Esophagus muscularis mucosa (tissue), 4 donors: ENCODE data around the gene LCE1A. TPM values are rescaled to one million over a fixed set of nuclear protein-coding genes. Genes with fewer than 3 reads are reported as not detected.

Source experiments
- DNase-seq: peaks from one replicate; pipeline ENCODE4 v3.0.0-alpha.2; 2017; ENCODE audit errors: extremely low spot score
- H3K27ac ChIP-seq, 4 donors: fragments of 200-600 bp; sonication (generic); replicated peaks in 1 of 4; 1 replicate in 3 of 4; 2 replicates in 1 of 4; pipeline ENCODE4 v1.5.1; 2016 to 2019; ENCODE audit warnings: mild to moderate bottlenecking in 1 of 4
- H3K27me3 ChIP-seq, 4 donors: fragments of 200-600 bp; sonication (generic); one replicate each; pipeline versions ENCODE4 v1.5.1 to v1.6.0; 2016 to 2019
- H3K36me3 ChIP-seq, 4 donors: fragments of 200-600 bp; sonication (generic); one replicate each; pipeline ENCODE4 v1.5.1; 2016 to 2019
- H3K4me1 ChIP-seq, 4 donors: fragments of 200-600 bp; sonication (generic); one replicate each; pipeline ENCODE4 v1.5.1; 2016 to 2019
- H3K4me3 ChIP-seq, 4 donors: fragments of 200-600 bp; sonication (generic); 1 replicate in 2 of 4; 2 replicates in 2 of 4; pipeline ENCODE4 v1.5.1; 2016 to 2019; ENCODE audit warnings: mild to moderate bottlenecking in 4 of 4, moderate library complexity in 1 of 4
- H3K9me3 ChIP-seq, 4 donors: fragments of 200-600 bp; sonication (generic); 1 replicate in 3 of 4; 2 replicates in 1 of 4; pipeline ENCODE4 v1.5.1; 2016 to 2019
- CTCF ChIP-seq, 3 experiments: fragments of 200-600 bp in 2 of 3; fragments of 450-650 bp in 1 of 3; sonication (generic) in 2 of 3; IDR thresholded peaks; one replicate each; pipeline ENCODE4 v1.5.1; 2017 to 2019; ENCODE audit warnings: antibody characterized with exemption in 3 of 3, mild to moderate bottlenecking in 2 of 3, moderate library complexity in 1 of 3
- EP300 ChIP-seq: sonication (generic); formaldehyde crosslinking; IDR thresholded peaks from one replicate; pipeline ENCODE4 v1.6.1; 2017; ENCODE audit warnings: antibody characterized with exemption
- POLR2A ChIP-seq: fragments of 450-650 bp; IDR thresholded peaks from one replicate; pipeline ENCODE4 v1.6.1; 2017; ENCODE audit warnings: antibody characterized with exemption, moderate library complexity, mild to moderate bottlenecking, low read depth
- POLR2AphosphoS5 ChIP-seq, 2 donors: sonication (generic); formaldehyde crosslinking; IDR thresholded peaks; one replicate each; pipeline ENCODE4 v1.6.1; 2017; ENCODE audit warnings: antibody characterized with exemption in 2 of 2
- WGBS: methylation state at CpG from one replicate; pipeline ENCODE4 v1.1.5; 2018; 5-methylcytosine and 5-hydroxymethylcytosine counted together
- intact Hi-C: fragments of 100-400 bp; cut with DNase I; formaldehyde crosslinking; loops from one replicate; pipeline ENCODE4 v1.15.1; 2023
- total RNA-seq, 4 donors: library from RNA; depleted of rRNA; stranded (reverse); fragments of >200 nt; gene quantifications; one replicate each; pipeline versions ENCODE4 v1.1.0 to v1.2.1, GENCODE V29; 2016

The LCE1A gene
- total RNA-seq, 4 donors from 2014 or later, result not detected

GRCh38 chr1:152855661-152856060 lies 28.4 kb downstream of the LCE1A start:
- no peaks in the 10 kb centered on the region for H3K36me3 ChIP-seq
- H3K4me1 ChIP-seq, result peaks cover 0 to 8% (median 2%) of the 10 kb centered on the region in 4 donors
- H3K9me3 ChIP-seq, result no peaks in the 10 kb centered on the region
- peak; percentile 77 for DNase-seq
- intact Hi-C loops, result no loop called here
- WGBS, result 80% methylated on average over 2 of the region's 2 CpGs
- H3K27ac ChIP-seq, result no peak overlapping the region
- no peaks in the 10 kb centered on the region for H3K27me3 ChIP-seq
- H3K4me3 ChIP-seq, result no peak overlapping the region
- TF ChIP-seq CTCF (IDR thresholded peaks at IDR 0.05), result no peak
- no peak for TF ChIP-seq POLR2AphosphoS5 (IDR thresholded peaks at IDR 0.05)
- TF ChIP-seq POLR2A, result no peak
- no peak for TF ChIP-seq EP300

- intact Hi-C loops, result no loop called here
- H3K36me3 ChIP-seq, result no peaks in the 10 kb centered on the region
- no peak overlapping the region for H3K4me3 ChIP-seq
- peaks cover 0 to 32% (median 22%) of the 10 kb centered on the region in 4 donors for H3K4me1 ChIP-seq
- DNase-seq, result peak; percentile 26
- H3K27ac ChIP-seq, result no peak overlapping the region
- no peaks in the 10 kb centered on the region for H3K27me3 ChIP-seq
- TF ChIP-seq POLR2A, result no peak
- no peak for TF ChIP-seq CTCF (IDR thresholded peaks at IDR 0.05)
- TF ChIP-seq POLR2AphosphoS5 (IDR thresholded peaks at IDR 0.05), result no peak
- WGBS, result 67% methylated on average over 1 of the region's 1 CpG
- no peaks in the 10 kb centered on the region for H3K9me3 ChIP-seq
Measured at GRCh38 chr1:152858062-152858461, 30.8 kb downstream of the LCE1A start.

- intact Hi-C loops, result no loop called here
- no peaks in the 10 kb centered on the region for H3K9me3 ChIP-seq
- TF ChIP-seq POLR2A (no peak), POLR2AphosphoS5 (IDR thresholded peaks at IDR 0.05) (no peak), CTCF (IDR thresholded peaks at IDR 0.05) (no peak), EP300 (no peak)
- peak; percentile 55 for DNase-seq
- WGBS, result 73% methylated on average over 3 of the region's 3 CpGs
- no peaks in the 10 kb centered on the region for H3K36me3 ChIP-seq
- peaks cover 0 to 33% (median 23%) of the 10 kb centered on the region in 4 donors for H3K4me1 ChIP-seq
- no peak within 1 kb of the TSS for H3K27ac ChIP-seq
- no peak within 1 kb of the TSS for H3K4me3 ChIP-seq
- H3K27me3 ChIP-seq, result no peaks in the 10 kb centered on the region
Measured at GRCh38 chr1:152859696-152860095, 32.4 kb downstream of the LCE1A start, which contains the start of gene LCE7A. Gene LCE7A, plus strand, starts transcription at chr1:152859996. Its CDS starts 702 bp downstream, at chr1:152860698.

GRCh38 chr1:152860129-152860528 lies 32.9 kb downstream of the LCE1A start:
- peak; percentile 45 for DNase-seq
- H3K36me3 ChIP-seq, result no peaks in the 10 kb centered on the region
- H3K4me1 ChIP-seq, result peaks cover 0 to 33% (median 23%) of the 10 kb centered on the region in 4 donors
- intact Hi-C loops, result no loop called here
- H3K9me3 ChIP-seq, result no peaks in the 10 kb centered on the region
- no peak overlapping the region for H3K27ac ChIP-seq
- no peaks in the 10 kb centered on the region for H3K27me3 ChIP-seq
- WGBS, result 81% methylated on average over 3 of the region's 3 CpGs
- TF ChIP-seq CTCF (IDR thresholded peaks at IDR 0.05), result no peak
- no peak overlapping the region for H3K4me3 ChIP-seq

GRCh38 chr1:152861374-152861773 lies 34.1 kb downstream of the LCE1A start:
- intact Hi-C loops, result no loop called here
- 84% methylated on average over 4 of the region's 4 CpGs for WGBS

More at GRCh38 chr1:152861374-152861773, 34.1 kb downstream of the LCE1A start:
- Histone ChIP-seq H3K27me3 (no peaks in the 10 kb centered on the region), H3K4me1 (peaks cover 0 to 33% (median 23%) of the 10 kb centered on the region in 4 donors), H3K4me3 (no peak overlapping the region), H3K27ac (no peak overlapping the region), H3K36me3 (no peaks in the 10 kb centered on the region), H3K9me3 (no peaks in the 10 kb centered on the region)
- peak; percentile 68 for DNase-seq
- TF ChIP-seq POLR2A, result no peak
- TF ChIP-seq POLR2AphosphoS5 (IDR thresholded peaks at IDR 0.05), result no peak
- TF ChIP-seq CTCF (IDR thresholded peaks at IDR 0.05), result no peak
